ENCODE data around the gene SLC10A1.

Gene SLC10A1

GRCh38 chr14:69756298-69756697 is 40.7 kb downstream of the SLC10A1 start:
- TF ChIP-seq CTCF (IDR thresholded peaks at IDR 0.05; ENCODE audit: low read depth, low read length) = no peak
- no peak overlapping the region for H3K4me3 ChIP-seq (ENCODE audit: low read depth, low read length)

GRCh38 chr14:69755784-69756183 is 41.3 kb downstream of the SLC10A1 start:
- TF ChIP-seq CTCF (IDR thresholded peaks at IDR 0.05; ENCODE audit: low read depth, low read length) = no peak
- H3K4me3 ChIP-seq (ENCODE audit: low read depth, low read length) = no peak overlapping the region

GRCh38 chr14:69755296-69755695 is 41.7 kb downstream of the SLC10A1 start:
- H3K4me3 ChIP-seq (ENCODE audit: low read depth, low read length) = no peak overlapping the region
- no peak for TF ChIP-seq CTCF (IDR thresholded peaks at IDR 0.05; ENCODE audit: low read depth, low read length)

- TF ChIP-seq CTCF (IDR thresholded peaks at IDR 0.05; ENCODE audit: low read depth, low read length) = no peak
- no peak overlapping the region for H3K4me3 ChIP-seq (ENCODE audit: low read depth, low read length)
Measured at GRCh38 chr14:69754487-69754886, 42.6 kb downstream of the SLC10A1 start.

- no peak for TF ChIP-seq CTCF (IDR thresholded peaks at IDR 0.05; ENCODE audit: low read depth, low read length)
- no peak overlapping the region for H3K4me3 ChIP-seq (ENCODE audit: low read depth, low read length)
Measured at GRCh38 chr14:69753860-69754259, 43.2 kb downstream of the SLC10A1 start.

GRCh38 chr14:69752773-69753172 is 44.3 kb downstream of the SLC10A1 start:
- no peak for TF ChIP-seq CTCF (IDR thresholded peaks at IDR 0.05; ENCODE audit: low read depth, low read length)
- no peak overlapping the region for H3K4me3 ChIP-seq (ENCODE audit: low read depth, low read length)

GRCh38 chr14:69750495-69750894 is 46.5 kb downstream of the SLC10A1 start:
- no peak overlapping the region for H3K4me3 ChIP-seq (ENCODE audit: low read depth, low read length)
- TF ChIP-seq CTCF (IDR thresholded peaks at IDR 0.05; ENCODE audit: low read depth, low read length) = no peak

Data from WI38 (cell line).